ENCODE results near the gene NADK. TPM values are rescaled to one million over a fixed set of nuclear protein-coding genes. Genes with fewer than 3 reads are reported as not detected.
A peak's percentile ranks its signal among the peaks of the same experiment; 100 is the strongest.
"Not testable (repeated sequence)": the region's sequence is repeated elsewhere in the genome, so short reads cannot be mapped to it uniquely, and the experiment has no call there.

The NADK gene
- polyA plus RNA-seq, 2 donors, result 32.1 to 39.7 TPM

GRCh38 chr1:1753607-1754005 lies 24.7 kb downstream of the NADK start:
- no peak overlapping the region for H3K27ac ChIP-seq (ENCODE audit: low read depth in 2 of 2, low read length in 1 of 2)
- no peak overlapping the region for H3K4me3 ChIP-seq (ENCODE audit: low read depth in 1 of 2, low read length in 2 of 2)
- WGBS, 2 donors, result 88 to 90% methylated on average over 16 of the region's 16 CpGs
- H3K9me3 ChIP-seq (ENCODE audit: control insufficient read depth in 2 of 2, insufficient read depth in 1 of 2, low read depth in 1 of 2, low read length in 1 of 2), result no peaks in the 10 kb centered on the region
- H3K27me3 ChIP-seq (ENCODE audit: control insufficient read depth in 1 of 2, insufficient read depth in 2 of 2, low read length in 2 of 2), result no peaks in the 10 kb centered on the region
- peaks cover 10 to 41% of the 10 kb centered on the region in 2 donors for H3K36me3 ChIP-seq (ENCODE audit: control insufficient read depth in 2 of 2, insufficient read depth in 2 of 2, low read length in 1 of 2)
- H3K4me1 ChIP-seq (ENCODE audit: control insufficient read depth in 2 of 2, insufficient read depth in 2 of 2, low read length in 1 of 2), result peaks cover 0 to 6% of the 10 kb centered on the region in 2 donors

- H3K27me3 ChIP-seq (ENCODE audit: control insufficient read depth in 1 of 2, insufficient read depth in 2 of 2, low read length in 2 of 2), result no peaks in the 10 kb centered on the region
- no peaks in the 10 kb centered on the region for H3K9me3 ChIP-seq (ENCODE audit: control insufficient read depth in 2 of 2, insufficient read depth in 1 of 2, low read depth in 1 of 2, low read length in 1 of 2)
- peaks cover 0 to under 1% of the 10 kb centered on the region in 2 donors for H3K4me1 ChIP-seq (ENCODE audit: control insufficient read depth in 2 of 2, insufficient read depth in 2 of 2, low read length in 1 of 2)
- no peak overlapping the region for H3K27ac ChIP-seq (ENCODE audit: low read depth in 2 of 2, low read length in 1 of 2)
- H3K36me3 ChIP-seq (ENCODE audit: control insufficient read depth in 2 of 2, insufficient read depth in 2 of 2, low read length in 1 of 2), result peaks cover 10 to 38% of the 10 kb centered on the region in 2 donors
- 83 to 84% methylated on average over 36 to 37 of the region's 37 CpGs for WGBS, 2 donors
- no peak overlapping the region for H3K4me3 ChIP-seq (ENCODE audit: low read depth in 1 of 2, low read length in 2 of 2)
Measured at GRCh38 chr1:1752636-1753606, 25.3 kb downstream of the NADK start.

- Histone ChIP-seq H3K27ac (ENCODE audit: low read depth in 2 of 2, low read length in 1 of 2) (no peak overlapping the region), H3K4me3 (ENCODE audit: low read depth in 1 of 2, low read length in 2 of 2) (no peak overlapping the region), H3K4me1 (ENCODE audit: control insufficient read depth in 2 of 2, insufficient read depth in 2 of 2, low read length in 1 of 2) (no peaks in the 10 kb centered on the region), H3K9me3 (ENCODE audit: control insufficient read depth in 2 of 2, insufficient read depth in 1 of 2, low read depth in 1 of 2, low read length in 1 of 2) (no peaks in the 10 kb centered on the region), H3K27me3 (ENCODE audit: control insufficient read depth in 1 of 2, insufficient read depth in 2 of 2, low read length in 2 of 2) (no peaks in the 10 kb centered on the region), H3K36me3 (ENCODE audit: control insufficient read depth in 2 of 2, insufficient read depth in 2 of 2, low read length in 1 of 2) (peaks cover 10 to 38% of the 10 kb centered on the region in 2 donors)
- 90 to 92% methylated on average over 11 of the region's 11 CpGs for WGBS, 2 donors
Measured at GRCh38 chr1:1752190-1752589, 26.1 kb downstream of the NADK start.

- H3K4me1 ChIP-seq (ENCODE audit: control insufficient read depth in 2 of 2, insufficient read depth in 2 of 2, low read length in 1 of 2); H3K4me3 ChIP-seq (ENCODE audit: low read depth in 1 of 2, low read length in 2 of 2); H3K9me3 ChIP-seq (ENCODE audit: control insufficient read depth in 2 of 2, insufficient read depth in 1 of 2, low read depth in 1 of 2, low read length in 1 of 2); H3K27me3 ChIP-seq (ENCODE audit: control insufficient read depth in 1 of 2, insufficient read depth in 2 of 2, low read length in 2 of 2); H3K27ac ChIP-seq (ENCODE audit: low read depth in 2 of 2, low read length in 1 of 2): not testable (repeated sequence)
- peaks cover 7 to 21% of the 10 kb centered on the region in 2 donors for H3K36me3 ChIP-seq (ENCODE audit: control insufficient read depth in 2 of 2, insufficient read depth in 2 of 2, low read length in 1 of 2)
- WGBS, 2 donors, result 86 to 88% methylated on average over 6 to 8 of the region's 9 CpGs
Measured at GRCh38 chr1:1749941-1750340, 28.3 kb downstream of the NADK start.

DNA sequence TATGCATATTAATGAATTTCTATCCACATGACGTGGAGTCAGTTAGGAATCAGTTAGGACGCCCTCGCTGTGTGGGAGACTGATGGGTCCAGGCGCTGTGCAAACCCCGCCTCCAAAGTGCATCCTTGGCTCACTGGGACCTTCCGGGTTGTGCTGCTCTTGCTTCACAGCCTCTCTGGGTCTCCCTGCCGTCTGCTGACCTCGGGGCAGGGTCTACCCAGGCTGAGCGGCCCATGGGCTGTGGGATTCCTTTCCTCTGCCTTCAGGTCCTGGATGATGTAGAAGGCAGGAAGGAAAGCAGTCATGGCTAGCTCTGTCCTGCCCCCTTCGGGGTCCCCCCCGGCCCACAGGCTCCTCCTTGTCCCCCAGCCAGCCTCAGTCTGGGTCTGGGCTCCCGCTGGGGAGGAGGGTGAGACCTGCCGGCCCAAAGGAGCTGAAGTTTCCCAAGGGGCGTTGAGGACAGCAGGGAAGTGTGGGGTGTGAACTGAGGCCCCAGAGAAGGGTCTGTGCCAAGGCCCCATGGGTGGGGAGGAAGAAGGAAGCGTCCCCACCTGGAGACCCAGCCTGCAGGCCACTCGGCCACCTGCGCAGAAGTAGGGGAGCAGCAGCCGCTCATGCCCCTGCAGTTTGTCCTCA lies 29.5 kb downstream of the NADK start:
- Histone ChIP-seq H3K4me3 (ENCODE audit: low read depth in 1 of 2, low read length in 2 of 2) (no peak overlapping the region), H3K9me3 (ENCODE audit: control insufficient read depth in 2 of 2, insufficient read depth in 1 of 2, low read depth in 1 of 2, low read length in 1 of 2) (no peaks in the 10 kb centered on the region), H3K36me3 (ENCODE audit: control insufficient read depth in 2 of 2, insufficient read depth in 2 of 2, low read length in 1 of 2) (peaks cover 4 to 13% of the 10 kb centered on the region in 2 donors), H3K4me1 (ENCODE audit: control insufficient read depth in 2 of 2, insufficient read depth in 2 of 2, low read length in 1 of 2) (no peaks in the 10 kb centered on the region), H3K27ac (ENCODE audit: low read depth in 2 of 2, low read length in 1 of 2) (no peak overlapping the region), H3K27me3 (ENCODE audit: control insufficient read depth in 1 of 2, insufficient read depth in 2 of 2, low read length in 2 of 2) (no peaks in the 10 kb centered on the region)
- WGBS, 2 donors, result 77 to 78% methylated on average over 18 of the region's 18 CpGs

GRCh38 chr1:1746566-1746909 lies 31.7 kb downstream of the NADK start:
- not testable (repeated sequence) for H3K4me1 ChIP-seq (ENCODE audit: control insufficient read depth in 2 of 2, insufficient read depth in 2 of 2, low read length in 1 of 2); H3K27me3 ChIP-seq (ENCODE audit: control insufficient read depth in 1 of 2, insufficient read depth in 2 of 2, low read length in 2 of 2); H3K36me3 ChIP-seq (ENCODE audit: control insufficient read depth in 2 of 2, insufficient read depth in 2 of 2, low read length in 1 of 2); H3K9me3 ChIP-seq (ENCODE audit: control insufficient read depth in 2 of 2, insufficient read depth in 1 of 2, low read depth in 1 of 2, low read length in 1 of 2)
- no CpG with 5 or more reads among the region's 35 CpGs for WGBS, 2 donors
- H3K4me3 ChIP-seq (ENCODE audit: low read depth in 1 of 2, low read length in 2 of 2), result peak overlapping the region; percentile 38 to 40
- peak overlapping the region; percentile 84 to 91 for H3K27ac ChIP-seq (ENCODE audit: low read depth in 2 of 2, low read length in 1 of 2)

- H3K4me3 ChIP-seq (ENCODE audit: low read depth in 1 of 2, low read length in 2 of 2), result peak overlapping the region; percentile 38 to 45
- peak overlapping the region; percentile 84 to 91 for H3K27ac ChIP-seq (ENCODE audit: low read depth in 2 of 2, low read length in 1 of 2)
- 0% methylated on average over 25 to 83 of the region's 101 CpGs for WGBS, 2 donors
- not testable (repeated sequence) for H3K9me3 ChIP-seq (ENCODE audit: control insufficient read depth in 2 of 2, insufficient read depth in 1 of 2, low read depth in 1 of 2, low read length in 1 of 2); H3K36me3 ChIP-seq (ENCODE audit: control insufficient read depth in 2 of 2, insufficient read depth in 2 of 2, low read length in 1 of 2); H3K27me3 ChIP-seq (ENCODE audit: control insufficient read depth in 1 of 2, insufficient read depth in 2 of 2, low read length in 2 of 2); H3K4me1 ChIP-seq (ENCODE audit: control insufficient read depth in 2 of 2, insufficient read depth in 2 of 2, low read length in 1 of 2)
Measured at GRCh38 chr1:1745651-1746565, 32.4 kb downstream of the NADK start.

DNA sequence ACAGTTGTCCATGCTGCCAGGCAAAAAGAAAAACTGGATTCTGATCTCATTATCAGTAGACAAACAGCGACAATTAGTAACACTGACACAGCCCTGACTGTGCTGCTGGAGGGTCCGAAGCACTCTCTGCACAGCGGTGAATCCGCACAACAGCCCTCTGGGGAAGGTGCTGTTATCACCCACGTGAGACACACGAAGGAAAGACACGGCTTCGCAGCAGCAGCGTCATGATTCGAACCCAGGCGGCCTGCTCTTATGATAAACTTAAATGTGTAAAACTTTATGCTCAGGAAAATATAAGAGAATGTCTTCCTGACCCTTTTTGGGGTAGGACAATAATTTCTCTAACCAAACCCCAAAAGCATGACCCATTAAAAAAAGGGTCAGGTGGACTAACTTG lies 35.7 kb downstream of the NADK start:
- 85 to 90% methylated on average over 11 of the region's 11 CpGs for WGBS, 2 donors
- H3K4me3 ChIP-seq (ENCODE audit: low read depth in 1 of 2, low read length in 2 of 2); H3K27me3 ChIP-seq (ENCODE audit: control insufficient read depth in 1 of 2, insufficient read depth in 2 of 2, low read length in 2 of 2); H3K4me1 ChIP-seq (ENCODE audit: control insufficient read depth in 2 of 2, insufficient read depth in 2 of 2, low read length in 1 of 2); H3K9me3 ChIP-seq (ENCODE audit: control insufficient read depth in 2 of 2, insufficient read depth in 1 of 2, low read depth in 1 of 2, low read length in 1 of 2); H3K36me3 ChIP-seq (ENCODE audit: control insufficient read depth in 2 of 2, insufficient read depth in 2 of 2, low read length in 1 of 2): not testable (repeated sequence)
- peak overlapping the region in 1 of 2 donors; percentile 22 for H3K27ac ChIP-seq (ENCODE audit: low read depth in 2 of 2, low read length in 1 of 2)

DNA sequence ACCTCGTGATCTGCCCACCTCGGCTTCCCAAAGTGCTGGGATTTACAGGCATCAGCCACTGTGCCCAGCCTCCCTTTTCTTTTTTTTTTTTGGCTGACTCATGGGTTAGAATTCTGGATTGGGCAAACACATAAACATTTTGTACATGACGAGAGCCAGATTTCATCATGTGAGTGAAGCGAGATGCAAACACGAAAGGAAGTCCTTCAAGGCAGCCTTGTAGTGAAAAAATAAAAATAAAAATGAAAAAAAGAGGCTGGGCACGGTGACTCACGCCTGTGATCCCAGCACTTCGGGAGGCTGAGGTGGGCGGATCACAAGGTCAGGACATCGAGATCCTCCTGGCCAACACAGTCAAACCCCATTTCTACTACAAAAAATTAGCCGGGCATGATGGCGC lies 37.3 kb downstream of the NADK start:
- 57 to 72% methylated on average over 9 to 12 of the region's 12 CpGs for WGBS, 2 donors
- not testable (repeated sequence) for H3K4me1 ChIP-seq (ENCODE audit: control insufficient read depth in 2 of 2, insufficient read depth in 2 of 2, low read length in 1 of 2); H3K36me3 ChIP-seq (ENCODE audit: control insufficient read depth in 2 of 2, insufficient read depth in 2 of 2, low read length in 1 of 2); H3K9me3 ChIP-seq (ENCODE audit: control insufficient read depth in 2 of 2, insufficient read depth in 1 of 2, low read depth in 1 of 2, low read length in 1 of 2); H3K27ac ChIP-seq (ENCODE audit: low read depth in 2 of 2, low read length in 1 of 2); H3K27me3 ChIP-seq (ENCODE audit: control insufficient read depth in 1 of 2, insufficient read depth in 2 of 2, low read length in 2 of 2); H3K4me3 ChIP-seq (ENCODE audit: low read depth in 1 of 2, low read length in 2 of 2)

Measured in esophagus (tissue), 2 donors.